BE2C (cell line): Measurements from ENCODE around the gene BSG.

Experiments used
- DNase-seq: peaks from one replicate; pipeline ENCODE4 v3.0.0-alpha.2; 2020
- H3K27me3 ChIP-seq: fragments of 250-450 bp; sonication (Bioruptor Pico); 2 replicates; pipeline ENCODE4 v1.5.1; 2020; ENCODE audit warnings: mild to moderate bottlenecking
- H3K36me3 ChIP-seq: fragments of 250-450 bp; sonication (Bioruptor Pico); 2 replicates; pipeline ENCODE4 v1.5.1; 2020; ENCODE audit warnings: mild to moderate bottlenecking
- H3K4me1 ChIP-seq: fragments of 250-450 bp; sonication (Bioruptor Pico); 2 replicates; pipeline ENCODE4 v1.5.1; 2020
- H3K4me3 ChIP-seq: 2 replicates; pipeline ENCODE4 v1.5.1; 2011; ENCODE audit warnings: low read depth, low read length
- H3K9me3 ChIP-seq: fragments of 250-450 bp; sonication (Bioruptor Pico); 2 replicates; pipeline ENCODE4 v1.5.1; 2020
- TF ChIP-seq, protein P1 (sequence below): IDR thresholded peaks from 2 replicates; pipeline ENCODE4 v1.5.1; 2012; ENCODE audit warnings: mild to moderate bottlenecking, low read depth, low read length

BSG gene

DNA sequence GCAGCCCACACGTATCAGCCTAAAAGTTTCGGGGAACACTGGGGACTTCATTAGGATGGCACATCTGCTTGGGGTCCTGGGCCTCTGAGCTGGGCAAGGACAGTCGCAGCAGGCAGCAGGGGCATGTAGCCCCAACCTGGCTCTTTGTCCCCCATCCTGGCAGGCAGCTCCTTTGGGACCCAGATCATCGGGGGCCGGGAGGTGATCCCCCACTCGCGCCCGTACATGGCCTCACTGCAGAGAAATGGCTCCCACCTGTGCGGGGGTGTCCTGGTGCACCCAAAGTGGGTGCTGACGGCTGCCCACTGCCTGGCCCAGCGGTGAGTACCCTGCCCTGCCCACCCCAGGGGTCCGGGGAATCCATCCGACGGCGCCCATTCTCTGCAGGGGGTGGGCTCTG is 25.3 kb upstream of the BSG start:
- Histone ChIP-seq H3K4me1 (no peaks in the 10 kb centered on the region), H3K36me3 (no peaks in the 10 kb centered on the region), H3K27me3 (no peaks in the 10 kb centered on the region), H3K4me3 (no peak overlapping the region), H3K9me3 (no peaks in the 10 kb centered on the region)
- TF ChIP-seq, protein P1, sequence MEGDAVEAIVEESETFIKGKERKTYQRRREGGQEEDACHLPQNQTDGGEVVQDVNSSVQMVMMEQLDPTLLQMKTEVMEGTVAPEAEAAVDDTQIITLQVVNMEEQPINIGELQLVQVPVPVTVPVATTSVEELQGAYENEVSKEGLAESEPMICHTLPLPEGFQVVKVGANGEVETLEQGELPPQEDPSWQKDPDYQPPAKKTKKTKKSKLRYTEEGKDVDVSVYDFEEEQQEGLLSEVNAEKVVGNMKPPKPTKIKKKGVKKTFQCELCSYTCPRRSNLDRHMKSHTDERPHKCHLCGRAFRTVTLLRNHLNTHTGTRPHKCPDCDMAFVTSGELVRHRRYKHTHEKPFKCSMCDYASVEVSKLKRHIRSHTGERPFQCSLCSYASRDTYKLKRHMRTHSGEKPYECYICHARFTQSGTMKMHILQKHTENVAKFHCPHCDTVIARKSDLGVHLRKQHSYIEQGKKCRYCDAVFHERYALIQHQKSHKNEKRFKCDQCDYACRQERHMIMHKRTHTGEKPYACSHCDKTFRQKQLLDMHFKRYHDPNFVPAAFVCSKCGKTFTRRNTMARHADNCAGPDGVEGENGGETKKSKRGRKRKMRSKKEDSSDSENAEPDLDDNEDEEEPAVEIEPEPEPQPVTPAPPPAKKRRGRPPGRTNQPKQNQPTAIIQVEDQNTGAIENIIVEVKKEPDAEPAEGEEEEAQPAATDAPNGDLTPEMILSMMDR = no peak
- no peak for DNase-seq

DNA sequence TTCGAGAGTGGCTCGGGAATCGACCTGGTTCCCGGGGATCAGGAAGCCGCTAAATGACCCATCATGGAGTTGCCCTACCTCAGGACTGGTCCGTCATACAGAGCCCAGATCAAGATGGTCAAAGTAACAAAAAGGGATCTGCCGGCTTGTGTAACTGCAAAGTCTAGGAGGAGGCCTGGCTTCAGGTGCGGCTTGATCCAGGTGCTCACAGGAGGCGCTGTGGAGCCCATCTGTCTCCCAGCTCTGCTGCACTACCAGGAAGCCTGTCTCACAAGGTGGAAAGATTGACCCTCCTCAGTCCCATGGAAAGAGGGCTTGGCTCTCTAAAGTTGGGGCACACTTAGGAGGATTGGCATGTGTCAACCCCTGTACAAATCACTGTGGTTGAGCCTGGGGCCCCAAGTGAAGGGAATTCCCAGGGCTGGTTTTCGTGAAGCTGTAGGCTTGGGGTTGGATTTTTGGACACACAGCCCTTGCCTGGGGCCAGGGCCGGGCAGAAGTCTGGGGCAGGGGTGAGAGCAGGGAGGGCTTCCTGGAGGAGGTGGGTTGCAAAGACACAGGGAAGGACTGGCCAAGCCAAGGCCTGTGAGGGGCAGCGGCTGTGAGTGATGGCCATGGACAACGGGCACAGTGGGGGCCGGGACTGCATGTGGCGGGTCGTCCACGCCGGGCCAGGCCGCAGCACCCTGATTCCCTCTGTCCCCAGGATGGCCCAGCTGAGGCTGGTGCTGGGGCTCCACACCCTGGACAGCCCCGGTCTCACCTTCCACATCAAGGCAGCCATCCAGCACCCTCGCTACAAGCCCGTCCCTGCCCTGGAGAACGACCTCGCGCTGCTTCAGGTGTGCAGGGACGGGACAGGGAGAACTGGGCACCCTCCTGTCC is 24.3 kb upstream of the BSG start:
- H3K9me3 ChIP-seq = no peaks in the 10 kb centered on the region
- no peak for DNase-seq
- no peak overlapping the region for H3K4me3 ChIP-seq
- TF ChIP-seq, protein P1 = no peak
- no peaks in the 10 kb centered on the region for H3K27me3 ChIP-seq
- no peaks in the 10 kb centered on the region for H3K36me3 ChIP-seq
- H3K4me1 ChIP-seq = no peaks in the 10 kb centered on the region

GRCh38 chr19:548886-549830 is 23.2 kb upstream of the BSG start:
- H3K4me1 ChIP-seq = no peaks in the 10 kb centered on the region
- TF ChIP-seq, protein P1 = no peak
- no peaks in the 10 kb centered on the region for H3K9me3 ChIP-seq
- no peak overlapping the region for H3K4me3 ChIP-seq
- DNase-seq = no peak
- no peaks in the 10 kb centered on the region for H3K36me3 ChIP-seq
- H3K27me3 ChIP-seq = no peaks in the 10 kb centered on the region

GRCh38 chr19:554817-555216 is 17.6 kb upstream of the BSG start:
- Histone ChIP-seq H3K4me3 (no peak overlapping the region), H3K36me3 (no peaks in the 10 kb centered on the region), H3K27me3 (no peaks in the 10 kb centered on the region), H3K4me1 (no peaks in the 10 kb centered on the region), H3K9me3 (no peaks in the 10 kb centered on the region)
- DNase-seq = no peak
- TF ChIP-seq, protein P1 = no peak

- TF ChIP-seq, protein P1 = no peak
- H3K4me3 ChIP-seq = no peak overlapping the region
- no peaks in the 10 kb centered on the region for H3K9me3 ChIP-seq
- DNase-seq = no peak
- H3K27me3 ChIP-seq = no peaks in the 10 kb centered on the region
- no peaks in the 10 kb centered on the region for H3K4me1 ChIP-seq
- no peaks in the 10 kb centered on the region for H3K36me3 ChIP-seq
These were observed 17.0 kb upstream of the BSG start for GRCh38 chr19:555474-555808.
